Tibial nerve (tissue), 4 donors: ENCODE results near the gene BTRC. TPM values are rescaled to one million over a fixed set of nuclear protein-coding genes. Genes with fewer than 3 reads are reported as not detected.

Source experiments
- DNase-seq, 2 donors: peaks; one replicate each; pipeline ENCODE4 v3.0.0-alpha.2; 2019; ENCODE audit warnings: low spot score in 2 of 2
- H3K27ac ChIP-seq, 4 donors: fragments of 200-600 bp; sonication (generic) in 3 of 4; one replicate each; pipeline ENCODE4 v1.5.1; 2017 to 2019; ENCODE audit warnings: mild to moderate bottlenecking in 1 of 4
- H3K27me3 ChIP-seq, 2 donors: fragments of 200-600 bp; sonication (generic) in 1 of 2; one replicate each; pipeline versions ENCODE4 v1.5.1 to v1.6.0; 2017 to 2019
- H3K36me3 ChIP-seq, 3 donors: fragments of 200-600 bp; sonication (generic); one replicate each; pipeline ENCODE4 v1.5.1; 2018 to 2019
- H3K4me1 ChIP-seq, 4 donors: fragments of 200-600 bp; sonication (generic) in 3 of 4; one replicate each; pipeline ENCODE4 v1.5.1; 2017 to 2019
- H3K4me3 ChIP-seq, 4 donors: fragments of 200-600 bp; sonication (generic) in 3 of 4; one replicate each; pipeline ENCODE4 v1.5.1; 2017 to 2019; ENCODE audit warnings: mild to moderate bottlenecking in 1 of 4, moderate library complexity in 1 of 4
- H3K9me3 ChIP-seq, 4 donors: fragments of 200-600 bp; sonication (generic) in 3 of 4; one replicate each; pipeline ENCODE4 v1.5.1; 2017 to 2019
- CTCF ChIP-seq, 5 experiments: fragments of 200-600 bp in 3 of 5; fragments of 450-650 bp in 2 of 5; sonication (generic) in 3 of 5; IDR thresholded peaks; one replicate each; pipeline ENCODE4 v1.5.1; 2016 to 2019; ENCODE audit warnings: antibody characterized with exemption in 5 of 5, mild to moderate bottlenecking in 3 of 5, moderate library complexity in 2 of 5
- EP300 ChIP-seq, 2 donors: sonication (generic); formaldehyde crosslinking; IDR thresholded peaks; one replicate each; pipeline ENCODE4 v1.6.1; 2017; ENCODE audit warnings: antibody characterized with exemption in 2 of 2, mild to moderate bottlenecking in 1 of 2
- POLR2A ChIP-seq, 2 donors: fragments of 450-650 bp; IDR thresholded peaks; one replicate each; pipeline ENCODE4 v1.6.1; 2017; ENCODE audit warnings: antibody characterized with exemption in 2 of 2, mild to moderate bottlenecking in 2 of 2, moderate library complexity in 2 of 2
- WGBS, 2 donors: methylation state at CpG; one replicate each; pipeline ENCODE4 v1.1.5; 2018; 5-methylcytosine and 5-hydroxymethylcytosine counted together
- total RNA-seq, 4 donors: library from RNA; depleted of rRNA; stranded (reverse); fragments of >200 nt; gene quantifications; one replicate each; pipeline ENCODE4 v1.1.0, GENCODE V29; 2016

Gene BTRC
- total RNA-seq, 4 donors from 2014 or later: 7.9 to 14.2 (median 8.8) TPM

GRCh38 chr10:101397140-101397539 is 43.2 kb downstream of the BTRC start:
- no peak for DNase-seq
- no peaks in the 10 kb centered on the region for H3K9me3 ChIP-seq
- no peak overlapping the region for H3K4me3 ChIP-seq
- no peaks in the 10 kb centered on the region for H3K27me3 ChIP-seq
- TF ChIP-seq POLR2A (IDR thresholded peaks at IDR 0.05) (no peak), EP300 (IDR thresholded peaks at IDR 0.05) (no peak), CTCF (IDR thresholded peaks at IDR 0.05) (no peak)
- H3K4me1 ChIP-seq: peaks cover 0 to 4% (median 0%) of the 10 kb centered on the region in 4 donors
- no peak overlapping the region for H3K27ac ChIP-seq
- H3K36me3 ChIP-seq: no peaks in the 10 kb centered on the region

GRCh38 chr10:101400585-101400984 is 46.6 kb downstream of the BTRC start:
- Histone ChIP-seq H3K36me3 (no peaks in the 10 kb centered on the region), H3K4me3 (no peak overlapping the region), H3K27me3 (no peaks in the 10 kb centered on the region), H3K27ac (no peak overlapping the region), H3K9me3 (no peaks in the 10 kb centered on the region), H3K4me1 (peaks cover 0 to 11% (median 0%) of the 10 kb centered on the region in 4 donors)
- TF ChIP-seq EP300 (IDR thresholded peaks at IDR 0.05): no peak
- DNase-seq: no peak
- WGBS, 2 donors: 75 to 79% methylated on average over 3 of the region's 3 CpGs

GRCh38 chr10:101402711-101403110 is 48.7 kb downstream of the BTRC start:
- Histone ChIP-seq H3K4me3 (no peak overlapping the region), H3K4me1 (peaks cover 0 to 11% (median 0%) of the 10 kb centered on the region in 4 donors), H3K36me3 (peaks cover 0 to 6% (median 0%) of the 10 kb centered on the region in 3 donors), H3K9me3 (no peaks in the 10 kb centered on the region), H3K27me3 (no peaks in the 10 kb centered on the region), H3K27ac (no peak overlapping the region)
- no peak for TF ChIP-seq CTCF (IDR thresholded peaks at IDR 0.05)
- TF ChIP-seq EP300 (IDR thresholded peaks at IDR 0.05): no peak
- TF ChIP-seq POLR2A (IDR thresholded peaks at IDR 0.05): no peak
- no peak for DNase-seq

GRCh38 chr10:101403161-101403560 is 49.2 kb downstream of the BTRC start:
- DNase-seq: no peak
- Histone ChIP-seq H3K36me3 (peaks cover 0 to 10% (median 0%) of the 10 kb centered on the region in 3 donors), H3K27me3 (no peaks in the 10 kb centered on the region), H3K4me1 (peaks cover 0 to 11% (median 0%) of the 10 kb centered on the region in 4 donors), H3K9me3 (no peaks in the 10 kb centered on the region), H3K4me3 (no peak overlapping the region), H3K27ac (no peak overlapping the region)
- 79 to 93% methylated on average over 2 of the region's 2 CpGs for WGBS, 2 donors
- TF ChIP-seq EP300 (IDR thresholded peaks at IDR 0.05) (no peak), POLR2A (IDR thresholded peaks at IDR 0.05) (no peak), CTCF (IDR thresholded peaks at IDR 0.05) (no peak)

DNA sequence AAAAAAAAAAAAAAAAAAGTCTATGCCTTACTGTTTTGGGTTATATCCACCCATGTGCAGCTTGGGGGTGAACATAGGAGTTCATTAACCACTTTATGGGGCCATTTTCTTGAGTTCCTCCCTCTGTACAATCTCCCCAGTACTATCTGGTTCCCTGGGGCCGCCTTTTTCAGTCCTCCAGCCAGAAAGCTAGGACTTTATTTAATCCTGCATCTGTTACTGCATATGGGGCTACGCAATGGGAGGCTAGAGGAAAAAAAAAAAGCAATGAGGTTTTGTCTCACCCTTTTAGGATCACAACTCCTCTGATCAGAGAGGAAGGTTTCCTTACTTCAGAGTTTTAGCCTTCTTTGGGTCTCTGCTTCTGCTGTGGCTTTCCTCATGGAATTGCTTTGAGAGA is 51.0 kb downstream of the BTRC start:
- Histone ChIP-seq H3K9me3 (no peaks in the 10 kb centered on the region), H3K4me1 (peaks cover 0 to 11% (median 0%) of the 10 kb centered on the region in 4 donors), H3K27ac (no peak overlapping the region), H3K27me3 (no peaks in the 10 kb centered on the region), H3K36me3 (peaks cover 0 to 28% (median 0%) of the 10 kb centered on the region in 3 donors), H3K4me3 (no peak overlapping the region)
- 96 to 100% methylated on average over 2 of the region's 2 CpGs for WGBS, 2 donors
- DNase-seq: no peak
- TF ChIP-seq POLR2A (IDR thresholded peaks at IDR 0.05): no peak
- no peak for TF ChIP-seq EP300 (IDR thresholded peaks at IDR 0.05)
- no peak for TF ChIP-seq CTCF (IDR thresholded peaks at IDR 0.05)

DNA sequence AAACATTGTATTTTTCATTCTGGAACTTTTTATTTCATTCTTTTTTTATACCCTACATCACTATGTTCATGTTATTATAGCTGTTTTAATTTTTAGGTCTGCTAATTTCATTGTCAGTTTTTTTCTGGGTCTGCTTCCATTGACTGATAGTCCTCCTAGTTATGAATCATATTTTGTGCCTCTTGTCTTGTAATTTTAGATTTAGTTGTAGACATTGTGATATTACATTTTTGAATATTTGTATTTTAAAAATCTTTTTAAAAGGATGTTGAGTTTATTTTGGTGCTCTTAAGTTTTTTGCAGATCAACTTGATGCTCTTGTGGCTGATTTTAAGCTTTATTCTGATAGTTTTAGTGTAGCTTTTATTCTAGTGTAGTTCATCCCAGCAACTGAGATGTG is 57.6 kb downstream of the BTRC start:
- no peaks in the 10 kb centered on the region for H3K4me1 ChIP-seq
- H3K27ac ChIP-seq: no peak overlapping the region
- H3K4me3 ChIP-seq: no peak overlapping the region
- no peaks in the 10 kb centered on the region for H3K27me3 ChIP-seq
- peaks cover 0 to 21% (median 2%) of the 10 kb centered on the region in 4 donors for H3K9me3 ChIP-seq
- TF ChIP-seq EP300 (IDR thresholded peaks at IDR 0.05): no peak
- no peak for TF ChIP-seq POLR2A (IDR thresholded peaks at IDR 0.05)
- no peak for TF ChIP-seq CTCF (IDR thresholded peaks at IDR 0.05)
- H3K36me3 ChIP-seq: peaks cover 0 to 56% (median 0%) of the 10 kb centered on the region in 3 donors
- no peak for DNase-seq
